Fibroblast of lung (primary cell): ENCODE results near the gene MLLT6. TPM values are rescaled to one million over a fixed set of nuclear protein-coding genes. Genes with fewer than 3 reads are reported as not detected.

Source experiments
- DNase-seq, 2 donors: peaks; one replicate each; pipeline versions ENCODE4 v3.0.0 to v3.0.0-alpha.2; 2010; ENCODE audit warnings: low read depth in 2 of 2
- H2AFZ ChIP-seq: 2 replicates; pipeline ENCODE4 v1.5.1; 2012; ENCODE audit warnings: low read length, control low read depth, inconsistent platforms
- H3K27ac ChIP-seq: 2 replicates; pipeline ENCODE4 v1.5.1; 2011; ENCODE audit warnings: low read length, control low read depth; ENCODE audit not compliant: insufficient read depth
- H3K27me3 ChIP-seq: 2 replicates; pipeline ENCODE4 v1.5.1; 2011; ENCODE audit warnings: mild to moderate bottlenecking, low read length; ENCODE audit not compliant: control insufficient read depth, insufficient read depth
- H3K36me3 ChIP-seq: 2 replicates; pipeline ENCODE4 v1.5.1; 2011; ENCODE audit warnings: low read length; ENCODE audit not compliant: control insufficient read depth, insufficient read depth
- H3K4me1 ChIP-seq: 2 replicates; pipeline ENCODE4 v1.5.1; 2011; ENCODE audit warnings: low read length; ENCODE audit not compliant: control insufficient read depth, insufficient read depth; ENCODE audit errors: extremely low read depth
- H3K4me2 ChIP-seq: 2 replicates; pipeline ENCODE4 v1.5.1; 2011; ENCODE audit warnings: low read length, control low read depth; ENCODE audit not compliant: insufficient read depth; ENCODE audit errors: extremely low read depth
- H3K4me3 ChIP-seq, 4 experiments: fragments of 200-600 bp in 1 of 4; sonication (generic) in 1 of 4; replicated peaks in 1 of 4; 2 replicates each; pipeline ENCODE4 v1.5.1; 2011 to 2016; ENCODE audit warnings: low read length in 4 of 4, low read depth in 3 of 4, mild to moderate bottlenecking in 3 of 4, control low read depth in 2 of 4, inconsistent platforms in 1 of 4, mixed read lengths in 1 of 4; ENCODE audit not compliant: insufficient read depth in 1 of 4; ENCODE audit errors: control extremely low read depth in 1 of 4
- H3K79me2 ChIP-seq: 2 replicates; pipeline ENCODE4 v1.5.1; 2012; ENCODE audit warnings: mild to moderate bottlenecking, low read length, inconsistent platforms; ENCODE audit not compliant: control insufficient read depth, insufficient read depth
- H3K9ac ChIP-seq: 2 replicates; pipeline ENCODE4 v1.5.1; 2011; ENCODE audit warnings: mild to moderate bottlenecking, low read length, control low read depth; ENCODE audit not compliant: insufficient read depth
- H3K9me3 ChIP-seq: 2 replicates; pipeline ENCODE4 v1.5.1; 2012; ENCODE audit warnings: low read depth, low read length; ENCODE audit not compliant: control insufficient read depth, insufficient read depth
- H4K20me1 ChIP-seq: 2 replicates; pipeline ENCODE4 v1.5.1; 2011; ENCODE audit warnings: low read length; ENCODE audit not compliant: control insufficient read depth, insufficient read depth; ENCODE audit errors: extremely low read depth
- EZH2 ChIP-seq: IDR thresholded peaks from 2 replicates; pipeline ENCODE4 v1.5.1; 2012; ENCODE audit warnings: low read length, control low read depth, mild to moderate bottlenecking; ENCODE audit errors: missing control alignments
- polyA plus RNA-seq, 2 donors: library from polyadenylated mRNA; depleted of rRNA in 1 of 2; stranded (reverse) in 1 of 2; unstranded in 1 of 2; fragments of >200 nt; gene quantifications; 2 replicates each; pipeline ENCODE4 v1.2.1, GENCODE V29; 2011 to 2012; ENCODE audit warnings: missing spikeins in 1 of 2
- total RNA-seq: library from RNA; depleted of rRNA; stranded (reverse); fragments of >200 nt; gene quantifications from 2 replicates; pipeline ENCODE4 v1.2.1, GENCODE V29; 2014
- TF ChIP-seq, protein P1 (sequence below), 2 donors: IDR thresholded peaks in 1 of 2; conservative IDR thresholded peaks in 1 of 2; 1 replicate in 1 of 2; 2 replicates in 1 of 2; pipeline ENCODE4 v1.5.1; 2011 to 2012; ENCODE audit warnings: low read length in 2 of 2, control low read depth in 1 of 2, inconsistent platforms in 1 of 2, low read depth in 1 of 2, mild to moderate bottlenecking in 1 of 2

MLLT6 gene
- total and polyA plus RNA-seq, 2 donors (not counting 1 experiment from before 2014, with no cell fraction given), result 15.4 to 17.7 TPM

DNA sequence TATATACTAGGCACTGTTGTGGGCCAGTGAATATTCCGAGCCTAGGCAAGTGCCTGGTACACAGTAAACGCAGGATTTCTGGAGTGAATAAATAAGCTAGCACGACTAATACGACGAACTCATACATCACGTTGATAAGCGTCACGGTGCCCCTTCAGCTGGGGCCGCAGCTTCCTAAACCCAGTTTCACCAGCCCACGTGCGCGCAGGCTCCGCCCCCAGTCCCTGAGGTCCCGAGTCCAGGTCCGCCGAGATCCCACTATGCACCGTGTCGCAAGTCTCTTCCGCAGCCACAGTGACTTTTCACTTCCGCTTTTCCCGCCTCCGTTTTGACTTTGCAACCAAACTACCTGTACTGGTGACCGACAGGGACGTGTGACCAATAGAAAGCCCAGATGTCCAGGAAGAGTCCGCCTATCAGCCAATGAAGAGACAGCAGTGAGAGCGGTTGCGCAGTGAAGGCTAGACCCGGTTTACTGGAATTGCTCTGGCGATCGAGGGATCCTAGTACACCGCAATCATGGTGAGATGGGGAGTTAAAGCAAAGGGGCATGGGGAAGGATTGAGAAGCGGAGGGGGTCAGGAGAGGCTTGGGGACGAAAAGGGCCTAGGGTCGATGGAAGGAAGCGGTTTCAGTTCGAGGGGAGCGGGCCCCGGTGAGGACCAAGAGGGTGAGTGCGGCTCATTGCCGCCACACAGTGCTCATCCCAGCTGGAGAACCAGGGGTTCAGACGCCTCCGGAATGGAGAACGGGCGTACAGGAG lies 47.4 kb downstream of the MLLT6 start, which contains the start of gene PSMB3:
PSMB3 (plus strand) TSS at position 434 of the 763 bp plus-strand sequence; CDS start at position 520, 86 bp downstream.
- Histone ChIP-seq H3K79me2 (peaks cover 27% of the 10 kb centered on the region), H3K4me2 (peak within 1 kb of the TSS; percentile 86)
- TF ChIP-seq, protein P1, sequence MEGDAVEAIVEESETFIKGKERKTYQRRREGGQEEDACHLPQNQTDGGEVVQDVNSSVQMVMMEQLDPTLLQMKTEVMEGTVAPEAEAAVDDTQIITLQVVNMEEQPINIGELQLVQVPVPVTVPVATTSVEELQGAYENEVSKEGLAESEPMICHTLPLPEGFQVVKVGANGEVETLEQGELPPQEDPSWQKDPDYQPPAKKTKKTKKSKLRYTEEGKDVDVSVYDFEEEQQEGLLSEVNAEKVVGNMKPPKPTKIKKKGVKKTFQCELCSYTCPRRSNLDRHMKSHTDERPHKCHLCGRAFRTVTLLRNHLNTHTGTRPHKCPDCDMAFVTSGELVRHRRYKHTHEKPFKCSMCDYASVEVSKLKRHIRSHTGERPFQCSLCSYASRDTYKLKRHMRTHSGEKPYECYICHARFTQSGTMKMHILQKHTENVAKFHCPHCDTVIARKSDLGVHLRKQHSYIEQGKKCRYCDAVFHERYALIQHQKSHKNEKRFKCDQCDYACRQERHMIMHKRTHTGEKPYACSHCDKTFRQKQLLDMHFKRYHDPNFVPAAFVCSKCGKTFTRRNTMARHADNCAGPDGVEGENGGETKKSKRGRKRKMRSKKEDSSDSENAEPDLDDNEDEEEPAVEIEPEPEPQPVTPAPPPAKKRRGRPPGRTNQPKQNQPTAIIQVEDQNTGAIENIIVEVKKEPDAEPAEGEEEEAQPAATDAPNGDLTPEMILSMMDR (conservative IDR thresholded peaks at IDR 0.05 in 1 of 2, IDR thresholded peaks at IDR 0.05 in 1 of 2; ENCODE audit: low read depth in 1 of 2, low read length in 2 of 2), result no peak
- no peak for TF ChIP-seq EZH2

DNA sequence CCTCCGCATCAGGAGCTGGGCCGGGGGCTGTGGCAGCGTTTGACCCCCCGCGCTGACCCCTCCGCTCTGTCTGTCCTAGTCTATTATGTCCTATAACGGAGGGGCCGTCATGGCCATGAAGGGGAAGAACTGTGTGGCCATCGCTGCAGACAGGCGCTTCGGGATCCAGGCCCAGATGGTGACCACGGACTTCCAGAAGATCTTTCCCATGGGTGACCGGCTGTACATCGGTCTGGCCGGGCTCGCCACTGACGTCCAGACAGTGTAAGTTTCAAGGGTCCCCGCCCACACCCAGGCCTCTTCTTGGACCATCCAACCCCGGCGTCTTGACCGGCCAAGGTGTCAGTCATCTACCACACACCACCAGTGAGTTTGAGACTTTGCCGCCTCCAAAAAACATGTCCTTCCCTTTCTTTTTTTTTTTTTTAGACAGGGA lies 48.0 kb downstream of the MLLT6 start:
- peaks cover 5% of the 10 kb centered on the region for H3K36me3 ChIP-seq

More for the DNA sequence above, 47.4 kb downstream of the MLLT6 start, which contains the start of gene PSMB3:
- H3K4me3 ChIP-seq, result peak within 1 kb of the TSS; percentile 71 to 85 (median 78)
- peak within 1 kb of the TSS; percentile 80 for H3K27ac ChIP-seq
- peak within 1 kb of the TSS; percentile 71 for H2AFZ ChIP-seq
- peaks cover 5% of the 10 kb centered on the region for H3K36me3 ChIP-seq
- no peaks in the 10 kb centered on the region for H4K20me1 ChIP-seq
- H3K9me3 ChIP-seq, result no peaks in the 10 kb centered on the region
- no peaks in the 10 kb centered on the region for H3K27me3 ChIP-seq
- peaks cover 2% of the 10 kb centered on the region for H3K4me1 ChIP-seq
- peak within 1 kb of the TSS; percentile 77 for H3K9ac ChIP-seq
- DNase-seq, result peak; percentile 99 to 100

DNA sequence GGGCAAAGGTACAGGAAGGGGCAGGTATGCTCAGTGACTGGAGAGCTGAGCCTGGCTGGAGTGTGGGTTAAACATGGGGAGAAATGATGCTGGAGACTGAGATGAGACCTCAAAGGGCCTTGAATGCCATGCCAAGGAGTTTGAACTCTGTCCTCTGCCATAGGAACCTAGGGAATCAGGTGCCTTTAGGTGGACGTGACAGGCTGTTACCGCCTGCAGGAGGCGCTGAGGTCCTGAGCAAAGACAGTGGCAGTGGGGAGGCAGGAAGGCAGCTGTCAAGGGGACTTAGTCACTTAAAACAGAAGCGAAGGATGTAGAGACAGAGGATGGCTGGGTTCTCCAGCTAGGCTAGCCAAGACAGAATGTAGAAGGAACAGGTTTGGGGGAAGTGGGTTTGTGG lies 56.5 kb downstream of the MLLT6 start:
- Histone ChIP-seq H3K36me3 (peaks cover 18% of the 10 kb centered on the region), H3K4me3 (no peak overlapping the region), H4K20me1 (no peaks in the 10 kb centered on the region), H3K4me2 (no peak overlapping the region), H3K27me3 (no peaks in the 10 kb centered on the region), H3K4me1 (no peaks in the 10 kb centered on the region), H2AFZ (no peak overlapping the region), H3K9me3 (no peaks in the 10 kb centered on the region), H3K79me2 (no peaks in the 10 kb centered on the region), H3K27ac (no peak overlapping the region), H3K9ac (no peak overlapping the region)
- TF ChIP-seq, protein P1 (conservative IDR thresholded peaks at IDR 0.05 in 1 of 2, IDR thresholded peaks at IDR 0.05 in 1 of 2; ENCODE audit: low read depth in 1 of 2, low read length in 2 of 2), result peak; percentile 10 to 31
- TF ChIP-seq EZH2, result no peak
- peak in 1 of 2 donors; percentile 19 for DNase-seq

More for the DNA sequence above, 48.0 kb downstream of the MLLT6 start:
- Histone ChIP-seq H4K20me1 (no peaks in the 10 kb centered on the region), H3K79me2 (peaks cover 22% of the 10 kb centered on the region), H3K9ac (peak overlapping the region; percentile 77), H2AFZ (peak overlapping the region; percentile 21), H3K27me3 (no peaks in the 10 kb centered on the region), H3K27ac (peak overlapping the region; percentile 80), H3K9me3 (no peaks in the 10 kb centered on the region), H3K4me1 (peaks cover 2% of the 10 kb centered on the region), H3K4me2 (peak overlapping the region; percentile 86), H3K4me3 (peak overlapping the region; percentile 71 to 85 (median 78))
- TF ChIP-seq EZH2, result no peak
- TF ChIP-seq, protein P1 (conservative IDR thresholded peaks at IDR 0.05 in 1 of 2, IDR thresholded peaks at IDR 0.05 in 1 of 2; ENCODE audit: low read depth in 1 of 2, low read length in 2 of 2), result no peak
- no peak for DNase-seq
